Uterus (tissue), 2 donors: ENCODE data around the gene COL26A1.

ENCODE experiments used
- CTCF ChIP-seq, 4 experiments: fragments of 200-600 bp in 2 of 4; fragments of 450-650 bp in 2 of 4; sonication (generic) in 2 of 4; IDR thresholded peaks; one replicate each; pipeline ENCODE4 v1.5.1; 2016 to 2019; ENCODE audit warnings: antibody characterized with exemption in 4 of 4, mild to moderate bottlenecking in 2 of 4, moderate library complexity in 1 of 4
- POLR2A ChIP-seq, 2 donors: fragments of 450-650 bp; IDR thresholded peaks; one replicate each; pipeline ENCODE4 v1.6.1; 2016; ENCODE audit warnings: antibody characterized with exemption in 2 of 2, mild to moderate bottlenecking in 1 of 2, moderate library complexity in 1 of 2

- TF ChIP-seq CTCF (IDR thresholded peaks at IDR 0.05) = no peak
- TF ChIP-seq POLR2A (IDR thresholded peaks at IDR 0.05) = no peak
Measured at GRCh38 chr7:101527844-101528667, 165.4 kb downstream of the COL26A1 start.
